ENCODE measurements around the gene MYO15B.

MYO15B gene

DNA sequence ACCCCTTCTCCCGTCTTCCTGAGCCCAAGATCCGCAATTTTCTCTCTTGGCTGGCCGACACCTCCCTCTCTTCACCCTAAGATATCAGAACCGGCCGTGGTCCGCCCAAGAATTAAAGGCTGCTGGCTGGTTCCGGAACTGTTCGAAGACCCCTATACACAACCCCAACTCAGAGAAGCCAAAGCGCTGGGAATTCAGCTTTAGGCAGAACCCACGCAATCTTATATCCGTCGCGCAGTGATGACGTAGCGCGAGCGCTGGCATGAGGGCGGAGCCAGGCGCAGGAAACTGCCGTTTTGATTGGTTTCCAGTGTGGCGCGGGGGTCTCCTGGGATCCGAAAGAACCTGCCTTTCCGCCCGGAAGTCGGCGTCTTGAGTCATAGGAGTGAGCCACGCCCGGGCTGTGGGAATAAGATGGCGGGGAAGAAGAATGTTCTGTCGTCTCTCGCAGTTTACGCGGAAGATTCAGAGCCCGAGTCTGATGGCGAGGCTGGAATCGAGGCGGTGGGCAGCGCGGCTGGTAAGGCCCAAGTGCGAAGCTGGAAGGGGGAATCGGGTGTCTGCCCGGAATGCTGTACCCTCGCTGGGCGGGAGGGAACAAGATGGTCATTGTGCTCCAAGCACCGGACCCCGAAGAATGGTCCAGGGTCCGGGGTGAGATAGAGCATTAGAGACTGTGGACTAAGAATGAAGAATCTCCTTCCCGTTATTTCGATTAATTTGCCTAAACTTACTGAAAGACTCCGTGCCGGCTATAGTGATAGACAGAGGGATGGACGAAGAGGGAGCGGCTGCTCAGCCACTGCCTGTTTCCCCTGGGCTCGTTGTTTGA, 79.6 kb downstream of the MYO15B start, which contains the start of the genes RECQL5 and SAP30BP:
RECQL5 (minus strand) TSS at position 196 of the 832 bp plus-strand sequence. CDS start 597 bp downstream, outside the sequence.
SAP30BP (plus strand) TSS at position 380 of the 832 bp plus-strand sequence; CDS start at position 415, 35 bp downstream.
- TF ChIP-seq, protein P1, sequence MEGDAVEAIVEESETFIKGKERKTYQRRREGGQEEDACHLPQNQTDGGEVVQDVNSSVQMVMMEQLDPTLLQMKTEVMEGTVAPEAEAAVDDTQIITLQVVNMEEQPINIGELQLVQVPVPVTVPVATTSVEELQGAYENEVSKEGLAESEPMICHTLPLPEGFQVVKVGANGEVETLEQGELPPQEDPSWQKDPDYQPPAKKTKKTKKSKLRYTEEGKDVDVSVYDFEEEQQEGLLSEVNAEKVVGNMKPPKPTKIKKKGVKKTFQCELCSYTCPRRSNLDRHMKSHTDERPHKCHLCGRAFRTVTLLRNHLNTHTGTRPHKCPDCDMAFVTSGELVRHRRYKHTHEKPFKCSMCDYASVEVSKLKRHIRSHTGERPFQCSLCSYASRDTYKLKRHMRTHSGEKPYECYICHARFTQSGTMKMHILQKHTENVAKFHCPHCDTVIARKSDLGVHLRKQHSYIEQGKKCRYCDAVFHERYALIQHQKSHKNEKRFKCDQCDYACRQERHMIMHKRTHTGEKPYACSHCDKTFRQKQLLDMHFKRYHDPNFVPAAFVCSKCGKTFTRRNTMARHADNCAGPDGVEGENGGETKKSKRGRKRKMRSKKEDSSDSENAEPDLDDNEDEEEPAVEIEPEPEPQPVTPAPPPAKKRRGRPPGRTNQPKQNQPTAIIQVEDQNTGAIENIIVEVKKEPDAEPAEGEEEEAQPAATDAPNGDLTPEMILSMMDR (IDR thresholded peaks at IDR 0.05) = no peak

DNA sequence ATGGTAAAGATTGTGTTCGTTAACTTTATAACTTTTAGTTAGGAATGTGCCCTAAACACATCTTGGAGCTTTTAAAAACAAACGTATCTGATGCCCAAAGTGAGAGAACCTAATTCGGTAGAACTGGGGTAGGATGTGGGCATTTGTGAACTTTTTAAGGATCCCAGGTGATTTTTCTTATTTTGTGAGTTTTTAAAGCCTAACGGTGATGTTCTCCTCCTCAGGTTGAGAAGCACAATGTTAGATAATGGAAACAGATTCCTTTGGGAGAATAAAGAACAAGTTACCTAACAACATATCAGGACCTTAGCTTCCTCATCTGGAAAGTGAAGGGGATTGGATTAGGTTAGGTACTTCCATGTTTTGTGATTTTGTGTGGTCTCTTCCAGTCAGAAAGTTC, 80.2 kb downstream of the MYO15B start:
- TF ChIP-seq, protein P1 (IDR thresholded peaks at IDR 0.05) = no peak

DNA sequence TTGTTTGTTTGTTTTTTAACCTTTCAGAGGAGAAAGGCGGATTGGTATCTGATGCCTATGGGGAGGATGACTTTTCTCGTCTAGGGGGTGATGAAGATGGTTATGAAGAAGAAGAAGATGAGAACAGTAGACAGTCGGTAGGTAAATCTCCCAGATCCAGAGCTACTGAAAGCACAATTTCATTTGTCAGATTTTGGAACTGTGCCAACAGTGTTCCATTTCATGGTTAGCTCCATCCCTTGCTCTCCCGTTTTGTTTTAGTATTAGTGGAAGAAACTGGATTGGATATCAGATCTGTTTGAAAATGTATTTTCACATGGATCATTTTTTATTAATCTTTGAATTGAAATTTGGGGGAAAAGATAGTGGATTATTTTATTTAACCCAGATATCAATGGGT, 80.9 kb downstream of the MYO15B start:
- TF ChIP-seq, protein P1 (IDR thresholded peaks at IDR 0.05) = no peak

DNA sequence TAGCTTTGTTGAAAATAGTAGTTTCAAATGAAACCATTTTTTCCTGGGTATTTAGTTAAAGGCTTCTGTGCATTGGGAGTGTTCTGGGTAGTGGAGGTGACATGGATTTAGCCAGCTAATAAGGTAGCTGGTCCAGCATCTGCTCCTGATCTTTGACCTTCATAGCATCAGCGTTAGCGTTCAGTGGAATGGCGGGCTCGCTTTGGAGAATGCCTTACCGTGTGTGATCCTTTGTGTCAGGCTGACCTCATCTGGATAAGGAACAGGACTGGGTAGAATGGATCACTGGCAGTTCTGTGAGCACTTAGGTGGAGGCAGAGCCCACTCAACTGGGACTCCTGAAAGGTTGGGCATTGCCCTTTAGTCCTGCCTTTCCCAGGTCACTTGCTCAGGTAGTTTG, 83.3 kb downstream of the MYO15B start:
- TF ChIP-seq, protein P1 (IDR thresholded peaks at IDR 0.05) = no peak

DNA sequence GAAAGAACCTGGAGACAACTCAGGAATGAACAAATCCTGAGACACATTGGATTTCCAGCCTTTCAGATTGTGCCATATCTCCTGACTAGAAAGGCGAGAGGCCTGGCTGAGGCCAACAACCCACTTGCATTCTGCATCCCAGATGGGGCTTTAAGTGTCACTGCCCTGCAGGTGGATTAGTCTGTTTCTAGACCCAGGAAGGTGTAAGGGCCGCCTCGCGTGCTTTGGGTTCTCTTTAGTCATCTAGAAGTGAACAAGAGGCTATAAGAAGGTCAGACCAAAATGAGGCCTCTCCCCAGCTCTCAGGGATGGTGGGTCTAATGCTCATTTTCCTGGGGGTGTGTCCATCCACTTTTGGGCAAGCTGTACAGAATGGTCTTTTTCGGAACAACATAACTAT, 84.4 kb downstream of the MYO15B start:
- TF ChIP-seq, protein P1 (IDR thresholded peaks at IDR 0.05) = no peak

DNA sequence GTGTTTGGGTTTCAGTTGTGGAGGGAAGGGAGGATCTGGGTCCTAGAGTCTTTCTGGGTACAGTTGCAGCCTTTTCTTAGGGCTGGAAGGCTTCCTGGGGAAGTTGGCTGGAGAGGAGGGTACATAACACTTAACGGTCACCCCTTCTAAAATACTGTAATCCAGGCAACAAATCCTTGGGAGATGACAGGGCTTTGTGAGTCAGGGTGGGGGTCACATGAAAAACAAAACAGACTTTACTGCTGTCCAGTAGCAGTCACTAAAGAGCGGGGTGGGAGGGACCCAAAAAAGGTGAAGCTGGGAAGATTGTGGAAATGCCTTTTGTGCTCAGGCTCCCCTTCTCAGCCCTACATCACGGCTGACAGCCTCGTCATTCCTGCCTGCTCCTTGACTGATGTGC, 85.9 kb downstream of the MYO15B start:
- TF ChIP-seq, protein P1 (IDR thresholded peaks at IDR 0.05) = no peak

Data from LNCAP (cell line).